Fibroblast of upper back skin (primary cell): ENCODE data around the gene FAM72B.
"Not testable (repeated sequence)": the region's sequence is repeated elsewhere in the genome, so short reads cannot be mapped to it uniquely, and the experiment has no call there.

Source experiments
- DNase-seq: peaks from one replicate; pipeline ENCODE4 v3.0.0-alpha.2; 2013

Gene FAM72B

GRCh38 chr1:121199763-121200162 is 15.6 kb upstream of the FAM72B start:
- not testable (repeated sequence) for DNase-seq

DNA sequence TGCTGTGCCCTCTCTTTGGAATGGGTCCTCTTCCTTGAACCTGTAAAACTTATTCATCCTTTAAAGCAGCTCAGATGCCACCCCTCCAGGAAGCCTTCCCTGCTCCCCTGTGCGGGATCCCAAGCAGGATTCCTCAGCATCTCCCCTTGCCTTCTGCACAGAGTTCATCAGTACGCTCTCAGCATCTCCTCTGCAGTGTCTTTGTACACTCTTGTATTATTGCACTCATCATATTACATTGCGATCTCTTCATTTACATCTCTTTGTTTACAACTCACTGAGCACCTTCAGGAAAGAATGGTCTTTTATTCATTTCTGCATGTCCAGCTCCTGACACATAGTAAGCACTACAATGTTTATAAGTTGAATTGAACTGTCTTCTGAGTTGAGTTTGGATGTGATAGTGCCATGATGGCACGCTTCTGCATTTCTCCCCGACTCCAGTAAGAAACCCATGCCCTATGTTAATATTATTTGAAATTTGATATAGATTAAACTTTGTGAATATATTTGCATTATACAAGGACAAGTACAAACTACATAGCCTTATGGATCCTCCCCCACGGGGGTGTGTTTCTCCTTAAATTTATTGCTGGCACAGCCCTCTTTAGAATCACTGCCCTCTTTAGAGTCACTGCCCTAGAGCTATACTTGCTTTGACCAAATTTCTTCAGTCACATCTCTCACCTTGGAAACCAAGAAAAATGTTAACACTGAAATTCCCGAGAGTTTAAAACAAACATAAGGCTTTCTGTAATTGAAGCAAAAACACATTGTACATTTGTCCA is 13.1 kb upstream of the FAM72B start:
- not testable (repeated sequence) for DNase-seq

- DNase-seq: not testable (repeated sequence)
Measured at GRCh38 chr1:121192512-121192911, 8.4 kb upstream of the FAM72B start.

GRCh38 chr1:121187914-121188313 is 3.8 kb upstream of the FAM72B start:
- not testable (repeated sequence) for DNase-seq

DNA sequence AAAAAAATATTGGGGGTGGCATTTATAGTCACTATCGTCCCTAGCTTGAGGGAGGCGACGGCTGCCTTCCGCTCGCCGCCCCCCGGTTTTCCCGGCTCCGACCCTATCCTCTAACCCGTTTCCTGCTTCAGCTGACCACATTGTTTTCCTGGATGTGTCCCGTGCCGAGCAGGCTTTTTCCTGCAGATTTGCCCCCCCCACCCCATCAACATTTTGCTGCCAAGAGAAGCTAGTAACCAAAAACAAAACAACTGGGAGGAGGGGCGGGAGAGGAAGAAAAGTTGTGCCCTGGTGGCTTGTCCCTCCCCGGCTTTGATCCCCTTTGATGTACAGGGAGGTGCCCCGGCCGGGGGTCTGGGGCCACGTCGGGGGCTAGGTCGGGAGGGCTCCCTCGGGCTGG is 2.1 kb upstream of the FAM72B start:
- not testable (repeated sequence) for DNase-seq

DNA sequence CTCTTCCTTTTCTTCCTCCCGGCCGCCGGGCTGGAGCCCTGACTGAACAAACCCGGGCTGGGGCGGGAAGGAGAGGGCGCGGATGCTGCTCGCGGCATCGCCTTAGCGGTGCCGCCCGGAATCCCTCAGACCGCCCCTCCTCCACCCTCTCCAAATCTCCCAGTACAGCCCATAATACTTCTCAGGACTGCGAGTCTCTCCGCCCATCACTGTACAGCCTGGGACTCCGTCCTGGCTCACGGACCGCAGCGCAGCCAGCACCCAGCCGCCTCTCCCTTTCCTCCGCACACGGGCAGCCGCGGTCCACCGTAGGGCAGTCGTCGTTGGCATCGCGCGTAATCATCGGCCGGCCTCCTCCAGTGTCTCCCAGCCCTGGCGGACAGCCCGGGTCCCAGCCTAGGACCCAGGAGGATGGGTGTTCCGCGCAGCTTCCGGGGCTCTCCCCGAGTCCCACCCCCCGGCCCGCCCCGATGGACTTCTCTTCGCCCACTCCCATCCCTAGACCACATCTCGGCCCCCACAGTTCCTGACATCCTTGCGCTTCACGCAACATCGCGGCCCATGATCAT is 1.1 kb upstream of the FAM72B start:
- not testable (repeated sequence) for DNase-seq

GRCh38 chr1:121183867-121184266 is 273 bp downstream of the FAM72B start:
- not testable (repeated sequence) for DNase-seq

DNA sequence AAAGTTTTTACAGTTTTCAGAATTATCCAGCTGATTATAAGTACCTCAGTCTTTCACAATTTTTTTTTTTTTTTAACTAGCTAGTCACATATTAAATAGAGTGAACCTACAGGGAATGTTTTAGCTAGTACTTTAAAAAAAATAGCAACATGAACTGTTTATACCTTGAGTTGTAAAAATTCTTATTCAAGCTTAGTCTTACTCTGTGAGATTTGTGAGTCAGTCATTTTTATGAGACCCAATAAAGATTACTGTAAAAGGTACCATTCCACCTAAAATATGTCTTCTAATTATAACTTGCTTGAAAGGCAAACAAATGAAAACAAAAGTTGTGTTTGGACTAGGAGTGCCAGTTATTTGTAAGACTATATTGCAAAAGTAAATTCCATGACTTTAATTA is 5.9 kb downstream of the FAM72B start:
- not testable (repeated sequence) for DNase-seq

- not testable (repeated sequence) for DNase-seq
Measured at GRCh38 chr1:121176649-121177048, 7.5 kb downstream of the FAM72B start.

- not testable (repeated sequence) for DNase-seq
Measured at GRCh38 chr1:121168152-121168668, 15.9 kb downstream of the FAM72B start.

- DNase-seq: not testable (repeated sequence)
Measured at GRCh38 chr1:121167225-121167738, 16.9 kb downstream of the FAM72B start.

DNA sequence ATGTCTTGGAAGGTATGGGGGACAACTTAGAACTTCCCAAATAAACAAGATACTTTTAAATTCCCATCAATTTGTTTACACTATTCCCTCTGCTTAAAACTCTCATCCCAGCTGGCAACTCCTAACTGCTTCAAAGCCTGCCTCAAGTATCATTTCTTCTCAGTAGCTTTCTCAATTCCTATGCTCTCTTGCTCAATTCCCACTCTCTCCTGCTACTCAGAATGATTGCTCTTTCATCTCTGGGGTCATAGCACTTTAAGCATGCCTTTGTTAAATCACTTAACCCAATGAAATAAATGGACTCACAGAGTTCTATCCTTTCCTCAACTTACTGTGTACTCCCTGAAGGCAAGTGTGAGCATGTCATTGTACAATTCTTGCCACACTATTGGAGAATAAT is 18.8 kb downstream of the FAM72B start:
- peak; percentile 1 for DNase-seq

DNA sequence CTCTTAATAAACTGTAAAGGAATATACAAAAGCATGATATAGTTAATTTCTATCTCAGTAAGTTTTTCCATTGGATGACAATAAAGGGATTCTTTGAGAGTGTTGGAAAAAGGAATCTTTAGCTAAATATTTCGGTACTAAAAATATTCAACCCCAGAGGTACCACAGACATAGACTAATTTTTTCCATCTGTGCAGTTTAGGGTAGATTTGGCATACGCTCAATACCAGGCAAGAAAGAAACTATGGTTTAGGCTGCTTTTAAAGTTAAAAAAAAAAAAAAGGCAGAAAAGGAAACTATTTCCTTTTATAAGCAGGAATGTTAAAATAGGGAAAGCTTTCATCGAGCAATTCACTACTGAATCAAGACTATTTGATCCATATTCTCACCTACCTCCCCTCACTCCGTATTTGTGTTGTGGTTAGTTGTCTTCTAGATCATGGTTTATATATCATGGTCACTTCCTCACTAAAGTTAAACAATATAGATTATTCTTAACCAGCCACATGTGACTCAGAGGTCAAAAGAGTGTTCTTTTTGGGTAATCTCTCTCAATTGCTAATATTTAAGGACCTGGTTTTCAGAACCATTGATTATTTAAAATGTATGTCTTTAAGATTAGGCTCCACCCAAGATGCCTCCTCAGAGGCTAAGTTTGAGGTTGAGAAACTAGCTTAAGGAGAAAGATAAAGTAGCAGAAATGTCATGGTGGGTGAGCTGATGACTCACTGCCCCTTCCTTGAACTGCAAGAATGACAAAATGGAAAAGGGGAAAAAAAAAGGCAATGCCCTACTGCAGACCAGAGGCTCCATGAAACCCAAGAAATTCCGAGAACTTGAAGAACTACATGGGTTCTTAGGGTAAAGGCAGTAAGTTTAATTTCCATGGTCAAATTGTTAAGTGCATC is 20.0 kb downstream of the FAM72B start:
- DNase-seq: peak; percentile 75

GRCh38 chr1:121161199-121161901 is 22.8 kb downstream of the FAM72B start:
- DNase-seq: peak; percentile 1

DNA sequence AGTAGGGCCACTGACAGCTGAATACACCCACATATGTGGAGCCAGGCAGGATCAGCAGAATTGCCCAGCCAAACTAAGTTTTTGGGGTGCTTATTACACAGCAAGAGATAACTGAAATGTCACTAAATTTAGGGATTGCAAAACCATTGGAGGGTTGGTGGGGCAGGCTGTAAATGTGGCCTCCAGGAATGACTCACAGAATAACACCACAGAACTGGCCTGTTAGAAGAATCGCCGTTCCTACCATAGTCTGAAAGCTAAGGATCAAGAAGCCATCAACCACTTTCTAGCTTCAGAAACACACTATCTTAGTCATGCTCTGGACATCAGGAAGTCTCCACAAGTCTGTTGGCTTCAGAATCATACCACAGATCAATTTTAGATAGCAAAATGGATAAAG is 24.0 kb downstream of the FAM72B start:
- DNase-seq: peak; percentile 0

DNA sequence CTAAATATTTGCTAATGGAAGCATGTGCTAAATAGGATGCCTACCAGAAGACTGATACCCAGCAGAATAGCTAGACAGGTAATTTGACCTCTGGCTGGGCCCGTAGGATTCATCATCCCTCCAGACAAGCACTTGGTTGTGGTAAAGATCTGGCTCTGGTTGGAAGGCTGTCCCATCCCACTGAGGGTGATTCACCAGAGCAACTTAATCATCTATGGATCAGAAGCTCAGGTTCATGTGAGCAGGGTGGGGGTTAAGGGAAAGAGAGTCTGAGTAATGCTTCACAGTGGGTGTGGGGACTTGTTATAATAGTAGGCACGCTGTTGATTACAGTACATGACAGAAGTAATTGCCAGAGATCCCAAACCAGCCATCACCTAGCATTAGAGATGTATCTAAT is 26.5 kb downstream of the FAM72B start:
- DNase-seq: not testable (repeated sequence)

DNA sequence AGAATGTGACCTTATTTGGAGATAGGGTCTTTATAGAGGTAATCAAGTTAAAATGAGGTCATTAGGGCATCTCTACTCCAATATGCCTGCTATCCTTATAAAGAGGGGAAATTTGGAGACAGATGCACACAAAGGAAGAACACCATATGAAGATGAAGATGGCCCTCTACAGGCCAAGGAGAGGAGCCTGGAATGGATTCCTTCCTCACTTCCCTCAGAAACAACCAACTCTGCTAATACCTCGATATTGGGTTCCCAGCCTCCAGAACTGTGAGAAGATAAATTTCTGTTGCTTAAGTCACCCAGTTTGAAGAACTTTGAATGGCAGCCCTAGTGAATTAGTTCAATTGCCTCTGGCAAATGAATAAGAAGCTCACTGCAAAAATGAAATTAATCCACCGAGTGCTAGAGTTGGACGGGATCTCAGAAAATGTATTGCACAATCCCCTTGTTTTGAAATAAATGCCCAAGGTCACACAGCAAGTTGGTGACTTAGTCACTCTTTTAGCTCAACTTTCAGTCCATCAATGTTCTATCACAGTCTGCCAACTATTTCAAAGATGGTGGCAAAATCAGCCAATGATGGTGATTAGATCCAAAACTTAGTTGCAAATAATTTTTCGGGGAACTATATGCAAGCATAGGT is 27.1 kb downstream of the FAM72B start:
- DNase-seq: not testable (repeated sequence)

- peak; percentile 42 for DNase-seq
Measured at GRCh38 chr1:121155671-121156358, 28.3 kb downstream of the FAM72B start.

GRCh38 chr1:121154811-121155210 is 29.3 kb downstream of the FAM72B start:
- not testable (repeated sequence) for DNase-seq

- not testable (repeated sequence) for DNase-seq
Measured at GRCh38 chr1:121152788-121153187, 31.4 kb downstream of the FAM72B start.

DNA sequence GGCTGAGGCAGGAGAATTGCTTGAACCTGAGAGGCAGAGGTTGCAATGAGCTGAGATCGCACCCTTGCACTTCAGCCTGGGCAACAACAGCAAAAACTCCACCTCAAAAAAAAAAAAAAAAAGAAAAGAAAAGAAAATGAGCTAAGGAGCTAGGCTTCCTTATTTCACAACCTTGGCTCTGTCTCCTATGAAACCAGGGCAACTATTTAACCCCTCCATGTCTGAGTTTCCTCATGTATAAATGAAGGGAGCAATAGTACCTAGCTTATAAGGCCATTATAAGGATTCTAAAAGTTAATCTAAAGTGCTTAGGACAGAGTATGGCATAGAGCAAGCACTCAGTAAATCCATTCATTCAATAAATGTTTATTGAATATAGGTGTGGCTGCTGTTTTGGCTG is 32.8 kb downstream of the FAM72B start:
- DNase-seq: not testable (repeated sequence)
